ENCODE results near the gene PAX6.

DNA sequence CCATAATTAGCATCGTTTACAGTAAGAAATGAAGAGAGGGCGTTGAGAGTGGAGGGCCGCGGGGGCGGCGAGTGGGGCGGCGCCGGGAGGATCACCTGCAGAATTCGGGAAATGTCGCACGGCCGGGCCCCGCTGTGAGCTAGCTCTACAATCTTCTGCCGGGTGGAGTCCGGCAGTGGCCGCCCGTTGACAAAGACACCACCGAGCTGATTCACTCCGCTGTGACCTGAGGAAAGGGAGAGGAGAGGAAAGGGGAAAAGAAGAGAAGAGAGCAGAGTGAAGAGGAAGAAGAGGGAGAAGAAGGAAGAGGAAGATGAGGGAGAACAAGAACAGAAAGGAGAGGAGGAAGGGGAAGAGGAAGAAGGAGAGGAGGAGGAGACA lies 8.5 kb downstream of the PAX6 start:
- TF ChIP-seq, protein P1, sequence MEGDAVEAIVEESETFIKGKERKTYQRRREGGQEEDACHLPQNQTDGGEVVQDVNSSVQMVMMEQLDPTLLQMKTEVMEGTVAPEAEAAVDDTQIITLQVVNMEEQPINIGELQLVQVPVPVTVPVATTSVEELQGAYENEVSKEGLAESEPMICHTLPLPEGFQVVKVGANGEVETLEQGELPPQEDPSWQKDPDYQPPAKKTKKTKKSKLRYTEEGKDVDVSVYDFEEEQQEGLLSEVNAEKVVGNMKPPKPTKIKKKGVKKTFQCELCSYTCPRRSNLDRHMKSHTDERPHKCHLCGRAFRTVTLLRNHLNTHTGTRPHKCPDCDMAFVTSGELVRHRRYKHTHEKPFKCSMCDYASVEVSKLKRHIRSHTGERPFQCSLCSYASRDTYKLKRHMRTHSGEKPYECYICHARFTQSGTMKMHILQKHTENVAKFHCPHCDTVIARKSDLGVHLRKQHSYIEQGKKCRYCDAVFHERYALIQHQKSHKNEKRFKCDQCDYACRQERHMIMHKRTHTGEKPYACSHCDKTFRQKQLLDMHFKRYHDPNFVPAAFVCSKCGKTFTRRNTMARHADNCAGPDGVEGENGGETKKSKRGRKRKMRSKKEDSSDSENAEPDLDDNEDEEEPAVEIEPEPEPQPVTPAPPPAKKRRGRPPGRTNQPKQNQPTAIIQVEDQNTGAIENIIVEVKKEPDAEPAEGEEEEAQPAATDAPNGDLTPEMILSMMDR (conservative IDR thresholded peaks at IDR 0.05; ENCODE audit: low read depth, low read length), result no peak
- peak; percentile 4 for TF ChIP-seq EZH2 (IDR thresholded peaks at IDR 0.05; ENCODE audit: borderline replicate concordance, low read depth, low read length, poor library complexity, severe bottlenecking)
